ENCODE data around the gene TIPIN. TPM values are rescaled to one million over a fixed set of nuclear protein-coding genes. Genes with fewer than 3 reads are reported as not detected.

Gene TIPIN
- polyA plus RNA-seq, 1 experiment, result 10.4 TPM

GRCh38 chr15:66288551-66289185 is 67.8 kb downstream of the TIPIN start:
- Histone ChIP-seq H3K9me3 (ENCODE audit: control insufficient read depth, insufficient read depth, low read length) (no peaks in the 10 kb centered on the region), H3K27ac (ENCODE audit: low read depth, low read length) (no peak overlapping the region), H3K27me3 (ENCODE audit: control insufficient read depth, insufficient read depth, low read length) (peaks cover 4% of the 10 kb centered on the region), H3K4me3 (ENCODE audit: low read depth, low read length) (no peak overlapping the region)
- POLR2A ChIA-PET, result interaction anchor here (0.9 kb wide), 1 partner anchor 419 kb away, joined by 3 read pairs; the partner anchor contains the start of gene RAB11A
- TF ChIP-seq CTCF (IDR thresholded peaks at IDR 0.05; ENCODE audit: low read depth, low read length), result no peak
- CTCF ChIA-PET, result interaction anchor here (0.6 to 2.3 kb wide), 15 partner anchors 9 to 693 kb away, joined by 3 to 20 read pairs (median 5); no protein-coding TSS in a partner anchor
- peak; percentile 18 for DNase-seq (ENCODE audit: low read depth, low spot score)

GRCh38 chr15:66288093-66288492 is 68.4 kb downstream of the TIPIN start:
- Histone ChIP-seq H3K27ac (ENCODE audit: low read depth, low read length) (no peak overlapping the region), H3K4me3 (ENCODE audit: low read depth, low read length) (no peak overlapping the region), H3K9me3 (ENCODE audit: control insufficient read depth, insufficient read depth, low read length) (no peaks in the 10 kb centered on the region), H3K27me3 (ENCODE audit: control insufficient read depth, insufficient read depth, low read length) (peaks cover 4% of the 10 kb centered on the region)
- ChIA-PET POLR2A (interaction anchor here (0.9 kb wide), 1 partner anchor 419 kb away, joined by 3 read pairs; the partner anchor contains the start of gene RAB11A), CTCF (interaction anchor here (0.6 to 2.3 kb wide), 18 partner anchors 9 to 770 kb away, joined by 3 to 20 read pairs (median 4); no protein-coding TSS in a partner anchor)
- no peak for DNase-seq (ENCODE audit: low read depth, low spot score)
- TF ChIP-seq CTCF (IDR thresholded peaks at IDR 0.05; ENCODE audit: low read depth, low read length), result no peak

DNA sequence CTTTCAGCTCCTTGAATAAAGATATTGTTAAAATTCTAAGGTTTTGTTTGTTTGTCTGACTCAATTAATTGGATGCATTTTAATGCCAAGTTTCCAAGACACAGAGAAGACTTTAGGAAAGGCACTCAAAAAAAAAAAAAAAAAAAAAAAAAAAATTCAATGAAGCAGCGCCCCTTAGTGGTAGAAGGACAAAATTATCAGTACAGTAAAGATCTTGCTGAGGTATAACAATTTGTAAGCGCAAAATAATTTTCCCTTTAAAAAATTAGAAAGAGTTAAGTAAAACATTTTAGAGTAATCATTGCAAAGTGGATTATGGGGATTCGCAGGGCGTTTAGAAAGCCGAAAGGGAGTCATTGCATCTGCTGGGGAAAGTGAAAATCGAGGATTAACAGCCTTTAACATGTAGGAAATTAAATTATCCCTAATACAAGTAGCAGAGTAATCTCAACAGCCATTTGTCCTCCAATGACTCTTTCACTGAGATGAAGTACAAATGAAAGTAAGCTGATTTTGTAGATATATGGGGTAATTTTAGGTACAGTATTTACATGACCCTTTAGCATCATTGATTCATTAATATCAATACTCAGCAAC is 68.9 kb downstream of the TIPIN start:
- Histone ChIP-seq H3K27ac (ENCODE audit: low read depth, low read length) (no peak overlapping the region), H3K4me3 (ENCODE audit: low read depth, low read length) (no peak overlapping the region), H3K27me3 (ENCODE audit: control insufficient read depth, insufficient read depth, low read length) (peaks cover 7% of the 10 kb centered on the region), H3K9me3 (ENCODE audit: control insufficient read depth, insufficient read depth, low read length) (no peaks in the 10 kb centered on the region)
- peak; percentile 66 for TF ChIP-seq CTCF (IDR thresholded peaks at IDR 0.05; ENCODE audit: low read depth, low read length)
- no peak for DNase-seq (ENCODE audit: low read depth, low spot score)
- ChIA-PET CTCF (interaction anchor here (0.7 to 2.3 kb wide), 37 partner anchors 9 to 769 kb away, joined by 3 to 20 read pairs (median 5); no protein-coding TSS in a partner anchor), POLR2A (no interaction called here)

Small RNAs within 50 kb of the gene (small RNA-seq; reads per million reads assigned to genes)
- not detected for gene RF00019 (ENCODE audit: insufficient read length, low read depth)
- 22.1 reads per million, percentile 80 among the genes with 10 or more reads in this experiment for gene SCARNA14 (ENCODE audit: insufficient read length, low read depth)

Other genes starting within 250 kb of the TIPIN start
- not detected in 2 replicates for gene MEGF11, start 102.9 kb downstream of the TIPIN start, polyA plus RNA-seq (2011; rRNA removed)
- gene DIS3L, start 63.1 kb downstream of the TIPIN start, polyA plus RNA-seq (2011; rRNA removed), result 8.7 and 12.1 TPM in 2 replicates
- 18.4 and 18.8 TPM in 2 replicates for gene MAP2K1, start 30.2 kb upstream of the TIPIN start, polyA plus RNA-seq (2011; rRNA removed)
- 26.5 and 31.3 TPM in 2 replicates for gene SNAPC5, start 141.1 kb upstream of the TIPIN start, polyA plus RNA-seq (2011; rRNA removed)
- gene RPL4, start 148.2 kb upstream of the TIPIN start, polyA plus RNA-seq (2011; rRNA removed), result 5,001 and 5,274 TPM in 2 replicates
- 11.2 and 18.1 TPM in 2 replicates for gene ZWILCH, start 148.6 kb upstream of the TIPIN start, polyA plus RNA-seq (2011; rRNA removed)
- gene LCTL, start 209.3 kb upstream of the TIPIN start, polyA plus RNA-seq (2011; rRNA removed), result 6.5 and 7.0 TPM in 2 replicates